Type B pancreatic cell (in vitro differentiated cells): Measurements from ENCODE around the gene RAB38. TPM values are rescaled to one million over a fixed set of nuclear protein-coding genes. Genes with fewer than 3 reads are reported as not detected.

Experiments used
- DNase-seq: peaks from one replicate; pipeline ENCODE4 v3.0.0; 2021; ENCODE audit warnings: mixed read lengths; ENCODE audit not compliant: unreplicated experiment; ENCODE audit errors: extremely low spot score
- H3K27ac Mint-ChIP-seq: 2 replicates; pipeline ENCODE4 v1.8.0; 2021; ENCODE audit warnings: mild to moderate bottlenecking, mixed read lengths
- H3K27me3 Mint-ChIP-seq: 2 replicates; pipeline ENCODE4 v1.8.0; 2021; ENCODE audit warnings: mixed read lengths
- H3K36me3 Mint-ChIP-seq: 2 replicates; pipeline ENCODE4 v1.8.0; 2021; ENCODE audit warnings: mixed read lengths
- H3K4me1 Mint-ChIP-seq: one replicate; pipeline ENCODE4 v1.8.0; 2021; ENCODE audit warnings: mixed read lengths; ENCODE audit not compliant: unreplicated experiment
- H3K4me3 Mint-ChIP-seq: 2 replicates; pipeline ENCODE4 v1.8.0; 2021; ENCODE audit warnings: mild to moderate bottlenecking, mixed read lengths
- H3K9me3 Mint-ChIP-seq: 2 replicates; pipeline ENCODE4 v1.8.0; 2021; ENCODE audit warnings: mixed read lengths
- total RNA-seq: library from RNA; stranded (reverse); gene quantifications from 2 replicates; pipeline ENCODE4 v1.2.1, GENCODE V29; 2021; ENCODE audit warnings: low replicate concordance
- TF ChIP-seq, protein P1 (sequence below): fragments of 200-600 bp; sonication (generic); conservative IDR thresholded peaks from 2 replicates; pipeline ENCODE4 v1.5.0; 2021; ENCODE audit warnings: antibody characterized with exemption, mild to moderate bottlenecking

The RAB38 gene
- total RNA-seq, 1 donor from 2014 or later = 16.8 TPM

- Mint-ChIP-seq H3K9me3 (no peaks in the 10 kb centered on the region), H3K27ac (no peak overlapping the region), H3K4me1 (peaks cover 4% of the 10 kb centered on the region), H3K27me3 (no peaks in the 10 kb centered on the region), H3K36me3 (no peaks in the 10 kb centered on the region), H3K4me3 (no peak overlapping the region)
- DNase-seq = no peak
- TF ChIP-seq, protein P1, sequence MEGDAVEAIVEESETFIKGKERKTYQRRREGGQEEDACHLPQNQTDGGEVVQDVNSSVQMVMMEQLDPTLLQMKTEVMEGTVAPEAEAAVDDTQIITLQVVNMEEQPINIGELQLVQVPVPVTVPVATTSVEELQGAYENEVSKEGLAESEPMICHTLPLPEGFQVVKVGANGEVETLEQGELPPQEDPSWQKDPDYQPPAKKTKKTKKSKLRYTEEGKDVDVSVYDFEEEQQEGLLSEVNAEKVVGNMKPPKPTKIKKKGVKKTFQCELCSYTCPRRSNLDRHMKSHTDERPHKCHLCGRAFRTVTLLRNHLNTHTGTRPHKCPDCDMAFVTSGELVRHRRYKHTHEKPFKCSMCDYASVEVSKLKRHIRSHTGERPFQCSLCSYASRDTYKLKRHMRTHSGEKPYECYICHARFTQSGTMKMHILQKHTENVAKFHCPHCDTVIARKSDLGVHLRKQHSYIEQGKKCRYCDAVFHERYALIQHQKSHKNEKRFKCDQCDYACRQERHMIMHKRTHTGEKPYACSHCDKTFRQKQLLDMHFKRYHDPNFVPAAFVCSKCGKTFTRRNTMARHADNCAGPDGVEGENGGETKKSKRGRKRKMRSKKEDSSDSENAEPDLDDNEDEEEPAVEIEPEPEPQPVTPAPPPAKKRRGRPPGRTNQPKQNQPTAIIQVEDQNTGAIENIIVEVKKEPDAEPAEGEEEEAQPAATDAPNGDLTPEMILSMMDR = no peak
Observed at GRCh38 chr11:88101881-88102597, 73.2 kb downstream of the RAB38 start.

GRCh38 chr11:88100151-88100550 lies 75.1 kb downstream of the RAB38 start:
- H3K9me3 Mint-ChIP-seq = no peaks in the 10 kb centered on the region
- TF ChIP-seq, protein P1 = no peak
- no peaks in the 10 kb centered on the region for H3K36me3 Mint-ChIP-seq
- no peaks in the 10 kb centered on the region for H3K27me3 Mint-ChIP-seq
- H3K27ac Mint-ChIP-seq = no peak overlapping the region
- no peaks in the 10 kb centered on the region for H3K4me1 Mint-ChIP-seq
- DNase-seq = no peak
- H3K4me3 Mint-ChIP-seq = no peak overlapping the region

DNA sequence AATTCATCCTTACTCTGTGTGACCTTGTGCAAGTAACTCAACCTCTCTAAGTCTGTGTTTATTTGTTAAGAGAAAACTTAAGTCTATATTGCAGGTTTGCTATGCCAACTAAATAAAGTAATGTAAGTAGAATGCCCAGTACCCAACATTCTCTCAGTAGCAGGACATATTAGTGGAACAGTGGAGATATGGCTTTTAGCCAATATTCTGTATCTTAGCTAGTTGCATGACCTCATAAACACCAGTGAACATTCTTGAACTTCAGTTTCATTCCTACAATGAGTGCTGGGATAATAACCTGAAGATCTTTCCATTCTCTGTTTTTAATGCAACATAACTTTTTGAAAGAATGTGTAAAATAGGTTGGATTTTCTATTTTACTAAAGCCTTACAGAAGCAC lies 77.0 kb downstream of the RAB38 start:
- TF ChIP-seq, protein P1 = no peak
- no peaks in the 10 kb centered on the region for H3K36me3 Mint-ChIP-seq
- no peaks in the 10 kb centered on the region for H3K27me3 Mint-ChIP-seq
- no peak for DNase-seq
- no peak overlapping the region for H3K27ac Mint-ChIP-seq
- H3K9me3 Mint-ChIP-seq = no peaks in the 10 kb centered on the region
- no peaks in the 10 kb centered on the region for H3K4me1 Mint-ChIP-seq
- no peak overlapping the region for H3K4me3 Mint-ChIP-seq

DNA sequence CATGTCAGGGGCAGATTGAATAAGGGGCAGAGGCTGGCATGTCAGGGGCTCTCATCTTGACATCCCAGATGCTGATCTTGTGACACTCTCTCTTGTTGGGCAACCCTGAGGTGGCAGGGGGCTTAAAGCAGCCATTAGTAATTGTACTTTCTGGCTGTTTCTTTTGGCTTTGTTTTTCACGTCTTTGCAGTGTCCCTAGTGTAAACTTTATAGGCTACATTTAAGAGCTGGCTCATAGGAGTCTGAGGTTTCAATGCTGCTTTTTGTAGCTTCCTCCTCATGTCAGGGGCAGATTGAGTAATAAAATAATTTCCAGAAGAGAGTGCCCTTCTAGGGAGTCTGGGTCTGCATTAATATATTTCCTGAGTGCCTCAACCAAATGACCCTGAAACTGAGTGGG lies 86.1 kb downstream of the RAB38 start:
- Mint-ChIP-seq H3K4me1 (no peaks in the 10 kb centered on the region), H3K9me3 (no peaks in the 10 kb centered on the region), H3K36me3 (no peaks in the 10 kb centered on the region), H3K4me3 (no peak overlapping the region), H3K27me3 (no peaks in the 10 kb centered on the region), H3K27ac (no peak overlapping the region)
- no peak for DNase-seq
- TF ChIP-seq, protein P1 = no peak

- TF ChIP-seq, protein P1 = no peak
- DNase-seq = no peak
- H3K4me1 Mint-ChIP-seq = no peaks in the 10 kb centered on the region
- no peaks in the 10 kb centered on the region for H3K9me3 Mint-ChIP-seq
- no peaks in the 10 kb centered on the region for H3K27me3 Mint-ChIP-seq
- no peaks in the 10 kb centered on the region for H3K36me3 Mint-ChIP-seq
- no peak overlapping the region for H3K4me3 Mint-ChIP-seq
- H3K27ac Mint-ChIP-seq = no peak overlapping the region
Observed at GRCh38 chr11:88087337-88087736, 87.9 kb downstream of the RAB38 start.
